Peyer's patch (tissue), 4 donors: ENCODE data around the gene ANO2. TPM values are rescaled to one million over a fixed set of nuclear protein-coding genes. Genes with fewer than 3 reads are reported as not detected.

Source experiments
- DNase-seq, 3 donors: peaks; one replicate each; pipeline ENCODE4 v3.0.0-alpha.2; 2017 to 2019
- H3K27ac ChIP-seq, 4 donors: fragments of 200-600 bp; sonication (generic); one replicate each; pipeline ENCODE4 v1.5.1; 2016 to 2019
- H3K27me3 ChIP-seq, 2 donors: fragments of 200-600 bp; sonication (generic); one replicate each; pipeline ENCODE4 v1.5.1; 2019
- H3K36me3 ChIP-seq, 3 donors: fragments of 200-600 bp; sonication (generic); one replicate each; pipeline ENCODE4 v1.5.1; 2016 to 2019
- H3K4me1 ChIP-seq, 4 donors: fragments of 200-600 bp; sonication (generic); one replicate each; pipeline ENCODE4 v1.5.1; 2016 to 2019
- H3K4me3 ChIP-seq, 4 donors: fragments of 200-600 bp; sonication (generic); 1 replicate in 3 of 4; 2 replicates in 1 of 4; pipeline ENCODE4 v1.5.1; 2016 to 2019; ENCODE audit warnings: mild to moderate bottlenecking in 1 of 4
- H3K9me3 ChIP-seq, 4 donors: fragments of 200-600 bp; sonication (generic); one replicate each; pipeline ENCODE4 v1.5.1; 2016 to 2019; ENCODE audit warnings: mild to moderate bottlenecking in 1 of 4
- CTCF ChIP-seq, 6 experiments: fragments of 450-650 bp in 4 of 6; fragments of 200-600 bp in 2 of 6; sonication (generic) in 1 of 6; IDR thresholded peaks; one replicate each; pipeline ENCODE4 v1.5.1; 2017 to 2019; ENCODE audit warnings: antibody characterized with exemption in 6 of 6, mild to moderate bottlenecking in 3 of 6, moderate library complexity in 1 of 6
- POLR2A ChIP-seq, 2 donors: fragments of 450-650 bp; IDR thresholded peaks; one replicate each; pipeline ENCODE4 v1.5.1; 2017; ENCODE audit warnings: antibody characterized with exemption in 2 of 2, mild to moderate bottlenecking in 2 of 2, moderate library complexity in 2 of 2
- total RNA-seq, 4 donors: library from RNA; depleted of rRNA; stranded (reverse); fragments of >200 nt; gene quantifications; one replicate each; pipeline ENCODE4 v1.1.0, GENCODE V29; 2016

The ANO2 gene
- total RNA-seq, 4 donors from 2014 or later, result 0.53 to 23.9 (median 5.8) TPM

- Histone ChIP-seq H3K36me3 (no peaks in the 10 kb centered on the region), H3K9me3 (no peaks in the 10 kb centered on the region), H3K27ac (no peak overlapping the region), H3K4me1 (peaks cover 0 to 6% (median 0%) of the 10 kb centered on the region in 4 donors), H3K4me3 (no peak overlapping the region), H3K27me3 (no peaks in the 10 kb centered on the region)
- no peak for DNase-seq
- TF ChIP-seq POLR2A (IDR thresholded peaks at IDR 0.05) (no peak), CTCF (IDR thresholded peaks at IDR 0.05) (peak in 4 of 6 experiments; percentile 26 to 64 (median 60))
Observed at GRCh38 chr12:5648692-5649359, 296.2 kb downstream of the ANO2 start.

DNA sequence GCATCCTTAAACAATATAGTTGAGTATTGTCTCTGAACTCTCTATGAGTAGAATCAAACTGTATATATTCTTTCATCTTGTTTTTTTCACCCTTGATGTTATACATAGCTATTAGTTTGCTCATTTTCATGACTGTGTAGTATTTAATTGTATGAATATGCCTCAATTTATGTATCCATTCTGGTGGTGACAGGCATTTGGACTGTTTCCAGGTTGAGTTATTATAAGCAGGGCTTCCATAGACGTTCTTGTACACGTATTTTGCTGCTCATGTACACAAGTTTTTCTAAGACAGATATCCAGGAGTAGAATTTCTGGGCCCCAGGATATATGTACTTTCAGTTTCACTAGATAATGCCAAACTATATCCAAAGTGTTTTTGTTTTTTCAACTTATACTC, 301.8 kb downstream of the ANO2 start:
- Histone ChIP-seq H3K4me3 (no peak overlapping the region), H3K27ac (no peak overlapping the region), H3K4me1 (no peaks in the 10 kb centered on the region), H3K27me3 (no peaks in the 10 kb centered on the region), H3K9me3 (no peaks in the 10 kb centered on the region), H3K36me3 (no peaks in the 10 kb centered on the region)
- TF ChIP-seq POLR2A (IDR thresholded peaks at IDR 0.05) (no peak), CTCF (IDR thresholded peaks at IDR 0.05) (no peak)
- no peak for DNase-seq

GRCh38 chr12:5637698-5638097, 307.4 kb downstream of the ANO2 start:
- no peak for DNase-seq
- no peaks in the 10 kb centered on the region for H3K9me3 ChIP-seq
- H3K4me3 ChIP-seq, result no peak overlapping the region
- H3K27ac ChIP-seq, result no peak overlapping the region
- H3K36me3 ChIP-seq, result no peaks in the 10 kb centered on the region
- H3K4me1 ChIP-seq, result no peaks in the 10 kb centered on the region
- TF ChIP-seq CTCF (IDR thresholded peaks at IDR 0.05) (no peak), POLR2A (IDR thresholded peaks at IDR 0.05) (no peak)
- H3K27me3 ChIP-seq, result no peaks in the 10 kb centered on the region

- Histone ChIP-seq H3K9me3 (no peaks in the 10 kb centered on the region), H3K27me3 (no peaks in the 10 kb centered on the region), H3K4me1 (no peaks in the 10 kb centered on the region), H3K27ac (no peak overlapping the region), H3K36me3 (no peaks in the 10 kb centered on the region), H3K4me3 (no peak overlapping the region)
- TF ChIP-seq POLR2A (IDR thresholded peaks at IDR 0.05) (no peak), CTCF (IDR thresholded peaks at IDR 0.05) (no peak)
- DNase-seq, result no peak
Observed at GRCh38 chr12:5636907-5637306, 308.2 kb downstream of the ANO2 start.

DNA sequence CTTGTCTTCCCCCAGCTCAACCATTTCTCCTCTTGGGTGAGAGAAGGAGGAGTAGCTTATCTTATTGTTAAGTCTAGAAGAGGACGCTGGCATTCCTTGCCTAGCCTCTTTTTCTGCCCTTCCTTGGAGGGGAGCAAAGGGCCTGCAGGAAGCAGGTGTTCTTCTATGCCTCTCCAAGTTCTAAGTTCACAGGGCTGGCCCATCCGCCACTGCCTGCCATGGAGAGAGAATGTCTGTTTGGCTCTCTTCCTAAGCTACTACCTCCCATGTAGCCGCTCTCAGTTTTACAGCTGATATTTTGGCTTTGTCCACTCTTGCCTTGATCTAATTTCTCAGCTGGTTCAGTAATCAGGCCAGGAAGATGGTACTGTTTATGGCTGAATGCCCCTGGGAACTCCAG, 312.0 kb downstream of the ANO2 start:
- H3K36me3 ChIP-seq, result no peaks in the 10 kb centered on the region
- TF ChIP-seq CTCF (IDR thresholded peaks at IDR 0.05) (no peak), POLR2A (IDR thresholded peaks at IDR 0.05) (no peak)
- no peak overlapping the region for H3K4me3 ChIP-seq
- H3K4me1 ChIP-seq, result no peaks in the 10 kb centered on the region
- DNase-seq, result no peak
- H3K9me3 ChIP-seq, result no peaks in the 10 kb centered on the region
- H3K27me3 ChIP-seq, result no peaks in the 10 kb centered on the region
- H3K27ac ChIP-seq, result no peak overlapping the region

- no peak overlapping the region for H3K27ac ChIP-seq
- H3K4me3 ChIP-seq, result no peak overlapping the region
- H3K27me3 ChIP-seq, result no peaks in the 10 kb centered on the region
- no peak for DNase-seq
- H3K9me3 ChIP-seq, result no peaks in the 10 kb centered on the region
- no peaks in the 10 kb centered on the region for H3K4me1 ChIP-seq
- no peak for TF ChIP-seq POLR2A (IDR thresholded peaks at IDR 0.05)
- no peak for TF ChIP-seq CTCF (IDR thresholded peaks at IDR 0.05)
- H3K36me3 ChIP-seq, result no peaks in the 10 kb centered on the region
Observed at GRCh38 chr12:5632453-5632852, 312.6 kb downstream of the ANO2 start.
